Naive thymus-derived CD4-positive, alpha-beta T cell (primary cell): Measurements from ENCODE around the gene CLINT1. TPM values are rescaled to one million over a fixed set of nuclear protein-coding genes. Genes with fewer than 3 reads are reported as not detected.

ENCODE experiments used
- ATAC-seq: fragments of 150-1000 bp; cut with Tn5 transposase; 2 replicates; pipeline ENCODE4 v1.10.0; 2021; ENCODE audit warnings: mild to moderate bottlenecking, moderate library complexity
- CTCF ChIA-PET: fragments of 350-600 bp; sonication (Branson Sonifier 250); formaldehyde crosslinking; loops from one replicate; lab custom pipeline; 2021; ENCODE audit warnings: antibody characterized with exemption; lab: Charles Lee
- POLR2A ChIA-PET: fragments of 350-600 bp; sonication (Branson Sonifier 250); formaldehyde crosslinking; loops from one replicate; lab custom pipeline; 2021; ENCODE audit warnings: antibody characterized with exemption, inconsistent platforms; lab: Charles Lee
- DNase-seq, 9 donors: peaks; one replicate each; pipeline versions ENCODE4 v3.0.0 to v3.0.0-alpha.2; 2020 to 2022; ENCODE audit warnings: mixed read lengths in 1 of 9
- H3K27ac ChIP-seq: one replicate; pipeline ENCODE4 v1.7.0; 2013; ENCODE audit warnings: mild to moderate bottlenecking, low read depth, low read length, moderate library complexity
- H3K27me3 ChIP-seq, 2 donors: one replicate each; pipeline ENCODE4 v1.7.0; 2013; ENCODE audit warnings: low read length in 2 of 2, mild to moderate bottlenecking in 2 of 2, moderate library complexity in 2 of 2; ENCODE audit not compliant: control insufficient read depth in 2 of 2, insufficient read depth in 2 of 2
- H3K36me3 ChIP-seq, 3 experiments: 1 replicate in 2 of 3; 2 replicates in 1 of 3; pipeline ENCODE4 v1.7.0; 2013; ENCODE audit warnings: low read length in 3 of 3, mild to moderate bottlenecking in 3 of 3, moderate library complexity in 1 of 3; ENCODE audit not compliant: insufficient read depth in 3 of 3, control insufficient read depth in 2 of 3
- H3K4me1 ChIP-seq, 2 donors: one replicate each; pipeline ENCODE4 v1.7.0; 2013; ENCODE audit warnings: low read length in 2 of 2, mild to moderate bottlenecking in 2 of 2, moderate library complexity in 1 of 2; ENCODE audit not compliant: control insufficient read depth in 2 of 2, insufficient read depth in 2 of 2
- H3K4me3 ChIP-seq: 2 replicates; pipeline ENCODE4 v1.7.0; 2013; ENCODE audit warnings: mild to moderate bottlenecking, low read length
- H3K9me3 ChIP-seq, 3 experiments: 1 replicate in 2 of 3; 2 replicates in 1 of 3; pipeline ENCODE4 v1.7.0; 2013; ENCODE audit warnings: low read length in 3 of 3; ENCODE audit not compliant: control insufficient read depth in 2 of 3
- H3K27ac Mint-ChIP-seq, 9 donors: one replicate each; pipeline ENCODE4 v1.8.0; 2020 to 2022; ENCODE audit warnings: mixed read lengths in 9 of 9, mild to moderate bottlenecking in 8 of 9, moderate library complexity in 5 of 9, inconsistent platforms in 2 of 9
- H3K27me3 Mint-ChIP-seq, 5 donors: one replicate each; pipeline ENCODE4 v1.8.0; 2021 to 2022; ENCODE audit warnings: mixed read lengths in 5 of 5, mild to moderate bottlenecking in 1 of 5
- H3K36me3 Mint-ChIP-seq, 5 donors: one replicate each; pipeline ENCODE4 v1.8.0; 2020 to 2022; ENCODE audit warnings: mixed read lengths in 5 of 5, mild to moderate bottlenecking in 3 of 5, inconsistent platforms in 1 of 5
- H3K4me1 Mint-ChIP-seq, 7 donors: one replicate each; pipeline ENCODE4 v1.8.0; 2020 to 2022; ENCODE audit warnings: mixed read lengths in 7 of 7, mild to moderate bottlenecking in 3 of 7, inconsistent platforms in 1 of 7
- H3K4me3 Mint-ChIP-seq, 10 donors: one replicate each; pipeline ENCODE4 v1.8.0; 2020 to 2022; ENCODE audit warnings: mild to moderate bottlenecking in 10 of 10, mixed read lengths in 10 of 10, moderate library complexity in 6 of 10, inconsistent platforms in 2 of 10
- H3K9me3 Mint-ChIP-seq, 11 donors: one replicate each; pipeline ENCODE4 v1.8.0; 2020 to 2022; ENCODE audit warnings: mixed read lengths in 11 of 11, mild to moderate bottlenecking in 4 of 11, inconsistent platforms in 1 of 11, moderate library complexity in 1 of 11
- intact Hi-C, 2 donors: fragments of 100-400 bp; cut with micrococcal nuclease; formaldehyde crosslinking; loops; one replicate each; pipeline ENCODE4 v1.15.1; 2023
- polyA plus RNA-seq, 2 donors: library from polyadenylated mRNA; unstranded; fragments of 300-500 nt; fragmentation: Illumina TruSeq; gene quantifications; one replicate each; pipeline ENCODE4 v1.2.3, GENCODE V29; 2021
- total RNA-seq, 6 experiments: library from RNA in 5 of 6; stranded (reverse) in 5 of 6; gene quantifications; 1 replicate in 5 of 6; 2 replicates in 1 of 6; pipeline ENCODE4 v1.2.3 and lab custom pipeline; 2021 to 2026

The CLINT1 gene
- total RNA-seq (10 to 100 TPM; 58.8 to 94.2 (median 74.0) TPM), polyA plus RNA-seq (10 to 100 TPM; 57.5 to 85.6 TPM), total RNA-seq (lab: John Stamatoyannopoulos, UW) (101 reads per million, percentile 85 among the genes with 10 or more reads in this experiment)

- peak within 1 kb of the TSS; percentile 88 to 99 (median 96) for H3K4me3 Mint-ChIP-seq
- H3K9me3 ChIP-seq: no peaks in the 10 kb centered on the region
- ATAC-seq (peak; percentile 96), DNase-seq (peak; percentile 78 to 86 (median 84))
- no peaks in the 10 kb centered on the region for H3K27me3 Mint-ChIP-seq
- peaks cover 0 to 3% (median 0%) of the 10 kb centered on the region in 11 donors for H3K9me3 Mint-ChIP-seq
- H3K36me3 ChIP-seq: peaks cover 0 to 6% (median 0%) of the 10 kb centered on the region in 3 experiments
- peak within 1 kb of the TSS; percentile 96 for H3K4me3 ChIP-seq
- H3K4me1 Mint-ChIP-seq: peaks cover 51 to 83% (median 78%) of the 10 kb centered on the region in 7 donors
- peaks cover 7 to 13% of the 10 kb centered on the region in 2 donors for H3K4me1 ChIP-seq
- peak within 1 kb of the TSS; percentile 85 for H3K27ac ChIP-seq
- H3K36me3 Mint-ChIP-seq: peaks cover 0 to 10% (median 3%) of the 10 kb centered on the region in 5 donors
- POLR2A ChIA-PET: interaction anchor here (0.9 to 1.2 kb wide), 2 partner anchors 9 to 1405 kb away, joined by 3 read pairs; no protein-coding TSS in a partner anchor
- peak within 1 kb of the TSS; percentile 94 to 99 (median 96) for H3K27ac Mint-ChIP-seq
- CTCF ChIA-PET: interaction anchor here (1.0 to 1.1 kb wide), 2 partner anchors 38 to 90 kb away, joined by 5 read pairs; no protein-coding TSS in a partner anchor
- H3K27me3 ChIP-seq: no peaks in the 10 kb centered on the region
- intact Hi-C loops: loop anchor here (1.0 to 10.0 kb wide), 17 partner anchors 34 to 1554 kb away; partner anchors contain the start of genes MED7 (in 2 of the 2), RNF145 (in 2 of the 2) and THG1L (in 2 of the 2)
These were observed at the start of gene CLINT1 for GRCh38 chr5:157858527-157859226. Gene CLINT1 (minus strand): TSS chr5:157859145. CDS start chr5:157858970, 175 bp downstream.

GRCh38 chr5:157908459-157908858 lies 49.5 kb upstream of the CLINT1 start:
- Histone ChIP-seq H3K27me3 (no peaks in the 10 kb centered on the region), H3K27ac (no peak overlapping the region), H3K4me1 (no peaks in the 10 kb centered on the region), H3K9me3 (no peaks in the 10 kb centered on the region), H3K4me3 (no peak overlapping the region), H3K36me3 (no peaks in the 10 kb centered on the region)
- ATAC-seq: no peak
- ChIA-PET CTCF (no interaction called here), POLR2A (no interaction called here)
- DNase-seq: no peak
- peaks cover 0 to 8% (median 0%) of the 10 kb centered on the region in 5 donors for H3K27me3 Mint-ChIP-seq
- no peaks in the 10 kb centered on the region for H3K36me3 Mint-ChIP-seq
- H3K4me3 Mint-ChIP-seq: no peak overlapping the region
- no peaks in the 10 kb centered on the region for H3K9me3 Mint-ChIP-seq
- intact Hi-C loops: no loop called here
- no peak overlapping the region for H3K27ac Mint-ChIP-seq
- H3K4me1 Mint-ChIP-seq: no peaks in the 10 kb centered on the region

GRCh38 chr5:157907479-157907878 lies 48.5 kb upstream of the CLINT1 start:
- Histone ChIP-seq H3K27ac (no peak overlapping the region), H3K27me3 (no peaks in the 10 kb centered on the region), H3K4me3 (no peak overlapping the region), H3K9me3 (no peaks in the 10 kb centered on the region), H3K4me1 (no peaks in the 10 kb centered on the region), H3K36me3 (no peaks in the 10 kb centered on the region)
- no peaks in the 10 kb centered on the region for H3K9me3 Mint-ChIP-seq
- no peak overlapping the region for H3K4me3 Mint-ChIP-seq
- intact Hi-C loops: no loop called here
- CTCF ChIA-PET: no interaction called here
- POLR2A ChIA-PET: interaction anchor here (0.7 kb wide), 1 partner anchor 56 kb away, joined by 3 read pairs; no protein-coding TSS in a partner anchor
- no peaks in the 10 kb centered on the region for H3K36me3 Mint-ChIP-seq
- DNase-seq (no peak), ATAC-seq (no peak)
- H3K27me3 Mint-ChIP-seq: peaks cover 0 to 10% (median 0%) of the 10 kb centered on the region in 5 donors
- H3K27ac Mint-ChIP-seq: no peak overlapping the region
- no peaks in the 10 kb centered on the region for H3K4me1 Mint-ChIP-seq

- CTCF ChIA-PET: interaction anchor here (0.6 kb wide), 1 partner anchor 27 kb away, joined by 3 read pairs; no protein-coding TSS in a partner anchor
- no peak overlapping the region for H3K4me3 Mint-ChIP-seq
These were observed 44.1 kb upstream of the CLINT1 start for GRCh38 chr5:157903117-157903450.

GRCh38 chr5:157902449-157903116 lies 43.6 kb upstream of the CLINT1 start:
- no peak overlapping the region for H3K27ac ChIP-seq
- no peaks in the 10 kb centered on the region for H3K36me3 ChIP-seq
- Mint-ChIP-seq H3K27me3 (peaks cover 0 to 2% (median 0%) of the 10 kb centered on the region in 5 donors), H3K36me3 (no peaks in the 10 kb centered on the region), H3K4me1 (peaks cover 0 to 3% (median 0%) of the 10 kb centered on the region in 7 donors), H3K4me3 (no peak overlapping the region), H3K27ac (no peak overlapping the region), H3K9me3 (no peaks in the 10 kb centered on the region)
- no peaks in the 10 kb centered on the region for H3K4me1 ChIP-seq
- POLR2A ChIA-PET: no interaction called here
- CTCF ChIA-PET: no interaction called here
- no peaks in the 10 kb centered on the region for H3K27me3 ChIP-seq
- ATAC-seq (no peak), DNase-seq (no peak)
- H3K9me3 ChIP-seq: no peaks in the 10 kb centered on the region
- no peak overlapping the region for H3K4me3 ChIP-seq
- intact Hi-C loops: no loop called here

More at GRCh38 chr5:157903117-157903450, 44.1 kb upstream of the CLINT1 start:
- intact Hi-C loops: no loop called here
- no peak overlapping the region for H3K4me3 ChIP-seq
- no peaks in the 10 kb centered on the region for H3K9me3 ChIP-seq
- Mint-ChIP-seq H3K9me3 (no peaks in the 10 kb centered on the region), H3K36me3 (no peaks in the 10 kb centered on the region), H3K27ac (no peak overlapping the region), H3K27me3 (peaks cover 0 to 2% (median 0%) of the 10 kb centered on the region in 5 donors), H3K4me1 (peaks cover 0 to 3% (median 0%) of the 10 kb centered on the region in 7 donors)
- DNase-seq (no peak), ATAC-seq (no peak)
- no peaks in the 10 kb centered on the region for H3K36me3 ChIP-seq
- POLR2A ChIA-PET: no interaction called here
- no peak overlapping the region for H3K27ac ChIP-seq
- H3K4me1 ChIP-seq: no peaks in the 10 kb centered on the region
- no peaks in the 10 kb centered on the region for H3K27me3 ChIP-seq

- ChIA-PET POLR2A (no interaction called here), CTCF (no interaction called here)
- Mint-ChIP-seq H3K9me3 (no peaks in the 10 kb centered on the region), H3K36me3 (no peaks in the 10 kb centered on the region), H3K4me3 (no peak overlapping the region), H3K27me3 (peaks cover 0 to 2% (median 0%) of the 10 kb centered on the region in 5 donors), H3K4me1 (peaks cover 0 to 3% (median 0%) of the 10 kb centered on the region in 7 donors), H3K27ac (peak overlapping the region in 2 of 9 donors; percentile 10 to 50)
- intact Hi-C loops: no loop called here
- Histone ChIP-seq H3K9me3 (no peaks in the 10 kb centered on the region), H3K36me3 (no peaks in the 10 kb centered on the region), H3K4me3 (no peak overlapping the region), H3K4me1 (no peaks in the 10 kb centered on the region), H3K27me3 (no peaks in the 10 kb centered on the region), H3K27ac (no peak overlapping the region)
- ATAC-seq: no peak
- no peak for DNase-seq
These were observed 41.7 kb upstream of the CLINT1 start for GRCh38 chr5:157900644-157901043.
